ENCODE measurements around the gene RNF141.

DNA sequence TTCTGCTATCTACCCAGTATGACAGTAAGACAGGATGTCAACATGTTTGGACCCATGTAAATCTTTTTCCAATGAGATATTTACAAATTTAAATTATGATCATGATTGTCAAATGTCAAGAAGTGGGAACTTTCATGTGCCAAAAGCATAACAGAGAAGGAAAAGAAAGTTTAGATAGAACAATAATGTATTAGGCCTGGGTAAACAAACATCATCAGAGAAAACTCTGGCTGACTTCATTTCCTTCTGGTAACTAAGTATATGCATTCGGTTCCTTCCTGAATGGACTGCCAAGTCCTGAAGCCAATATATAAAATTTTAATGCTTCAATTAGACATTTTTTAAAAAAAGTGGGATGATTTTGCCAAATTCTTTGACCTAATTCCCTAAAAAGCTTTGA is 16.5 kb downstream of the RNF141 start:
- TF ChIP-seq EZH2 (IDR thresholded peaks at IDR 0.05), result no peak
- TF ChIP-seq POLR2AphosphoS5 (IDR thresholded peaks at IDR 0.05; ENCODE audit: borderline replicate concordance, low read depth, low read length), result no peak

Measured in SK-N-MC (cell line).